ENCODE measurements around the gene ITPR3. TPM values are rescaled to one million over a fixed set of nuclear protein-coding genes. Genes with fewer than 3 reads are reported as not detected.

ITPR3 gene
- total and polyA plus RNA-seq, 2 of the 13 experiments (the other 11 are each of a cell fraction or from before 2014, with no cell fraction given): 3.8 to 21.4 TPM

DNA sequence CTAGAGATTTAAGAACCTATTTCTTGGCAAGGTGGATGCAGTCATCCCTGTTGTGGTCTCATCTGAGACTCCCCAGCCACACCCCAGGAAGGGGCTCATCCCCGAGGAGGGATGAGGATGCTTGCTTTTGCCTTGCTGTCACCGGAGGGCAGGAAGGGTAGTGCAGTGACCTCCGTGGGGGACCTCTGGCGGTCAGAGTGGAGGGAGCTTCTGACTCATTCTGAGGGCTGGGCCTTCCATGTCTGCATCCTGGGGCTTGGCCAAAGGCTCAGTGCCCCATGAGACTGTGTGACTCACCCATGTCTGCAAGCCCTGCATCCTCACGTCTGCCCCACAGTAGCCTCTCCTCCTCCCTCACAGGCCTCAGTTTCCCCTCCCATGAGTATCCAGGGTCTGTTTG lies 51.7 kb downstream of the ITPR3 start (continued):
- TF ChIP-seq, protein P1, sequence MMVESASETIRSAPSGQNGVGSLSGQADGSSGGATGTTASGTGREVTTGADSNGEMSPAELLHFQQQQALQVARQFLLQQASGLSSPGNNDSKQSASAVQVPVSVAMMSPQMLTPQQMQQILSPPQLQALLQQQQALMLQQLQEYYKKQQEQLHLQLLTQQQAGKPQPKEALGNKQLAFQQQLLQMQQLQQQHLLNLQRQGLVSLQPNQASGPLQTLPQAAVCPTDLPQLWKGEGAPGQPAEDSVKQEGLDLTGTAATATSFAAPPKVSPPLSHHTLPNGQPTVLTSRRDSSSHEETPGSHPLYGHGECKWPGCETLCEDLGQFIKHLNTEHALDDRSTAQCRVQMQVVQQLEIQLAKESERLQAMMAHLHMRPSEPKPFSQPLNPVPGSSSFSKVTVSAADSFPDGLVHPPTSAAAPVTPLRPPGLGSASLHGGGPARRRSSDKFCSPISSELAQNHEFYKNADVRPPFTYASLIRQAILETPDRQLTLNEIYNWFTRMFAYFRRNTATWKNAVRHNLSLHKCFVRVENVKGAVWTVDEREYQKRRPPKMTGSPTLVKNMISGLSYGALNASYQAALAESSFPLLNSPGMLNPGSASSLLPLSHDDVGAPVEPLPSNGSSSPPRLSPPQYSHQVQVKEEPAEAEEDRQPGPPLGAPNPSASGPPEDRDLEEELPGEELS (CRISPR knock-in tag; IDR thresholded peaks at IDR 0.05): no peak
- TF ChIP-seq, protein P2, sequence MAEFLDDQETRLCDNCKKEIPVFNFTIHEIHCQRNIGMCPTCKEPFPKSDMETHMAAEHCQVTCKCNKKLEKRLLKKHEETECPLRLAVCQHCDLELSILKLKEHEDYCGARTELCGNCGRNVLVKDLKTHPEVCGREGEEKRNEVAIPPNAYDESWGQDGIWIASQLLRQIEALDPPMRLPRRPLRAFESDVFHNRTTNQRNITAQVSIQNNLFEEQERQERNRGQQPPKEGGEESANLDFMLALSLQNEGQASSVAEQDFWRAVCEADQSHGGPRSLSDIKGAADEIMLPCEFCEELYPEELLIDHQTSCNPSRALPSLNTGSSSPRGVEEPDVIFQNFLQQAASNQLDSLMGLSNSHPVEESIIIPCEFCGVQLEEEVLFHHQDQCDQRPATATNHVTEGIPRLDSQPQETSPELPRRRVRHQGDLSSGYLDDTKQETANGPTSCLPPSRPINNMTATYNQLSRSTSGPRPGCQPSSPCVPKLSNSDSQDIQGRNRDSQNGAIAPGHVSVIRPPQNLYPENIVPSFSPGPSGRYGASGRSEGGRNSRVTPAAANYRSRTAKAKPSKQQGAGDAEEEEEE (CRISPR knock-in tag; IDR thresholded peaks at IDR 0.05; ENCODE audit: borderline replicate concordance): no peak
- TF ChIP-seq ELF3 (CRISPR knock-in tag; IDR thresholded peaks at IDR 0.05): peak; percentile 41; the same call in 1 of the 2 replicates
- TF ChIP-seq RAD51 (IDR thresholded peaks at IDR 0.05; ENCODE audit: borderline replicate concordance): no peak
- TF ChIP-seq, protein P3, sequence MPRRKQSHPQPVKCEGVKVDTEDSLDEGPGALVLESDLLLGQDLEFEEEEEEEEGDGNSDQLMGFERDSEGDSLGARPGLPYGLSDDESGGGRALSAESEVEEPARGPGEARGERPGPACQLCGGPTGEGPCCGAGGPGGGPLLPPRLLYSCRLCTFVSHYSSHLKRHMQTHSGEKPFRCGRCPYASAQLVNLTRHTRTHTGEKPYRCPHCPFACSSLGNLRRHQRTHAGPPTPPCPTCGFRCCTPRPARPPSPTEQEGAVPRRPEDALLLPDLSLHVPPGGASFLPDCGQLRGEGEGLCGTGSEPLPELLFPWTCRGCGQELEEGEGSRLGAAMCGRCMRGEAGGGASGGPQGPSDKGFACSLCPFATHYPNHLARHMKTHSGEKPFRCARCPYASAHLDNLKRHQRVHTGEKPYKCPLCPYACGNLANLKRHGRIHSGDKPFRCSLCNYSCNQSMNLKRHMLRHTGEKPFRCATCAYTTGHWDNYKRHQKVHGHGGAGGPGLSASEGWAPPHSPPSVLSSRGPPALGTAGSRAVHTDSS (CRISPR knock-in tag; conservative IDR thresholded peaks at IDR 0.05): no peak
- no peak for TF ChIP-seq ZNF510 (CRISPR knock-in tag; IDR thresholded peaks at IDR 0.05; ENCODE audit: low read depth)
- TF ChIP-seq, protein P4, sequence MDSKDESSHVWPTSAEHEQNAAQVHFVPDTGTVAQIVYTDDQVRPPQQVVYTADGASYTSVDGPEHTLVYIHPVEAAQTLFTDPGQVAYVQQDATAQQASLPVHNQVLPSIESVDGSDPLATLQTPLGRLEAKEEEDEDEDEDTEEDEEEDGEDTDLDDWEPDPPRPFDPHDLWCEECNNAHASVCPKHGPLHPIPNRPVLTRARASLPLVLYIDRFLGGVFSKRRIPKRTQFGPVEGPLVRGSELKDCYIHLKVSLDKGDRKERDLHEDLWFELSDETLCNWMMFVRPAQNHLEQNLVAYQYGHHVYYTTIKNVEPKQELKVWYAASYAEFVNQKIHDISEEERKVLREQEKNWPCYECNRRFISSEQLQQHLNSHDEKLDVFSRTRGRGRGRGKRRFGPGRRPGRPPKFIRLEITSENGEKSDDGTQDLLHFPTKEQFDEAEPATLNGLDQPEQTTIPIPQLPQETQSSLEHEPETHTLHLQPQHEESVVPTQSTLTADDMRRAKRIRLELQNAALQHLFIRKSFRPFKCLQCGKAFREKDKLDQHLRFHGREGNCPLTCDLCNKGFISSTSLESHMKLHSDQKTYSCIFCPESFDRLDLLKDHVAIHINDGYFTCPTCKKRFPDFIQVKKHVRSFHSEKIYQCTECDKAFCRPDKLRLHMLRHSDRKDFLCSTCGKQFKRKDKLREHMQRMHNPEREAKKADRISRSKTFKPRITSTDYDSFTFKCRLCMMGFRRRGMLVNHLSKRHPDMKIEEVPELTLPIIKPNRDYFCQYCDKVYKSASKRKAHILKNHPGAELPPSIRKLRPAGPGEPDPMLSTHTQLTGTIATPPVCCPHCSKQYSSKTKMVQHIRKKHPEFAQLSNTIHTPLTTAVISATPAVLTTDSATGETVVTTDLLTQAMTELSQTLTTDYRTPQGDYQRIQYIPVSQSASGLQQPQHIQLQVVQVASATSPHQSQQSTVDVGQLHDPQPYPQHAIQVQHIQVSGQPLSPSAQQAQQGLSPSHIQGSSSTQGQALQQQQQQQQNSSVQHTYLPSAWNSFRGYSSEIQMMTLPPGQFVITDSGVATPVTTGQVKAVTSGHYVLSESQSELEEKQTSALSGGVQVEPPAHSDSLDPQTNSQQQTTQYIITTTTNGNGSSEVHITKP (CRISPR knock-in tag; IDR thresholded peaks at IDR 0.05; ENCODE audit: low read depth): no peak
- TF ChIP-seq, protein P5, sequence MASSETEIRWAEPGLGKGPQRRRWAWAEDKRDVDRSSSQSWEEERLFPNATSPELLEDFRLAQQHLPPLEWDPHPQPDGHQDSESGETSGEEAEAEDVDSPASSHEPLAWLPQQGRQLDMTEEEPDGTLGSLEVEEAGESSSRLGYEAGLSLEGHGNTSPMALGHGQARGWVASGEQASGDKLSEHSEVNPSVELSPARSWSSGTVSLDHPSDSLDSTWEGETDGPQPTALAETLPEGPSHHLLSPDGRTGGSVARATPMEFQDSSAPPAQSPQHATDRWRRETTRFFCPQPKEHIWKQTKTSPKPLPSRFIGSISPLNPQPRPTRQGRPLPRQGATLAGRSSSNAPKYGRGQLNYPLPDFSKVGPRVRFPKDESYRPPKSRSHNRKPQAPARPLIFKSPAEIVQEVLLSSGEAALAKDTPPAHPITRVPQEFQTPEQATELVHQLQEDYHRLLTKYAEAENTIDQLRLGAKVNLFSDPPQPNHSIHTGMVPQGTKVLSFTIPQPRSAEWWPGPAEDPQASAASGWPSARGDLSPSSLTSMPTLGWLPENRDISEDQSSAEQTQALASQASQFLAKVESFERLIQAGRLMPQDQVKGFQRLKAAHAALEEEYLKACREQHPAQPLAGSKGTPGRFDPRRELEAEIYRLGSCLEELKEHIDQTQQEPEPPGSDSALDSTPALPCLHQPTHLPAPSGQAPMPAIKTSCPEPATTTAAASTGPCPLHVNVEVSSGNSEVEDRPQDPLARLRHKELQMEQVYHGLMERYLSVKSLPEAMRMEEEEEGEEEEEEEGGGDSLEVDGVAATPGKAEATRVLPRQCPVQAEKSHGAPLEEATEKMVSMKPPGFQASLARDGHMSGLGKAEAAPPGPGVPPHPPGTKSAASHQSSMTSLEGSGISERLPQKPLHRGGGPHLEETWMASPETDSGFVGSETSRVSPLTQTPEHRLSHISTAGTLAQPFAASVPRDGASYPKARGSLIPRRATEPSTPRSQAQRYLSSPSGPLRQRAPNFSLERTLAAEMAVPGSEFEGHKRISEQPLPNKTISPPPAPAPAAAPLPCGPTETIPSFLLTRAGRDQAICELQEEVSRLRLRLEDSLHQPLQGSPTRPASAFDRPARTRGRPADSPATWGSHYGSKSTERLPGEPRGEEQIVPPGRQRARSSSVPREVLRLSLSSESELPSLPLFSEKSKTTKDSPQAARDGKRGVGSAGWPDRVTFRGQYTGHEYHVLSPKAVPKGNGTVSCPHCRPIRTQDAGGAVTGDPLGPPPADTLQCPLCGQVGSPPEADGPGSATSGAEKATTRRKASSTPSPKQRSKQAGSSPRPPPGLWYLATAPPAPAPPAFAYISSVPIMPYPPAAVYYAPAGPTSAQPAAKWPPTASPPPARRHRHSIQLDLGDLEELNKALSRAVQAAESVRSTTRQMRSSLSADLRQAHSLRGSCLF (CRISPR knock-in tag; IDR thresholded peaks at IDR 0.05; ENCODE audit: borderline replicate concordance): no peak
- TF ChIP-seq, protein P6, sequence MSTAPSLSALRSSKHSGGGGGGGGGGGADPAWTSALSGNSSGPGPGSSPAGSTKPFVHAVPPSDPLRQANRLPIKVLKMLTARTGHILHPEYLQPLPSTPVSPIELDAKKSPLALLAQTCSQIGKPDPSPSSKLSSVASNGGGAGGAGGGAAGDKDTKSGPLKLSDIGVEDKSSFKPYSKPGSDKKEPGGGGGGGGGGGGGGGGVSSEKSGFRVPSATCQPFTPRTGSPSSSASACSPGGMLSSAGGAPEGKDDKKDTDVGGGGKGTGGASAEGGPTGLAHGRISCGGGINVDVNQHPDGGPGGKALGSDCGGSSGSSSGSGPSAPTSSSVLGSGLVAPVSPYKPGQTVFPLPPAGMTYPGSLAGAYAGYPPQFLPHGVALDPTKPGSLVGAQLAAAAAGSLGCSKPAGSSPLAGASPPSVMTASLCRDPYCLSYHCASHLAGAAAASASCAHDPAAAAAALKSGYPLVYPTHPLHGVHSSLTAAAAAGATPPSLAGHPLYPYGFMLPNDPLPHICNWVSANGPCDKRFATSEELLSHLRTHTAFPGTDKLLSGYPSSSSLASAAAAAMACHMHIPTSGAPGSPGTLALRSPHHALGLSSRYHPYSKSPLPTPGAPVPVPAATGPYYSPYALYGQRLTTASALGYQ (CRISPR knock-in tag; IDR thresholded peaks at IDR 0.05): no peak
- TF ChIP-seq KDM2A (CRISPR knock-in tag; IDR thresholded peaks at IDR 0.05; ENCODE audit: borderline replicate concordance, low read depth): peak; percentile 53; the same call in 1 of the 2 replicates

Measured in HepG2 (cell line).